ENCODE measurements around the gene SETDB2.
A peak's percentile ranks its signal among the peaks of the same experiment; 100 is the strongest.

Gene SETDB2

GRCh38 chr13:49472186-49472585, 28.1 kb downstream of the SETDB2 start:
- DNase-seq: no peak

DNA sequence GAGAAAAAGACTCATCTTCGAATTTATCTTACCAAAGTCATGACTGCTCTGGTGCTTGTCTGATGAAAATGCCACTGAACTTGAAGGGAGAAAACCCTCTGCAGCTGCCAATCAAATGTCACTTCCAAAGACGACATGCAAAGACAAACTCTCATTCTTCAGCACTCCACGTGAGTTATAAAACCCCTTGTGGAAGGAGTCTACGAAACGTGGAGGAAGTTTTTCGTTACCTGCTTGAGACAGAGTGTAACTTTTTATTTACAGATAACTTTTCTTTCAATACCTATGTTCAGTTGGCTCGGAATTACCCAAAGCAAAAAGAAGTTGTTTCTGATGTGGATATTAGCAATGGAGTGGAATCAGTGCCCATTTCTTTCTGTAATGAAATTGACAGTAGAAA, 32.5 kb downstream of the SETDB2 start:
- no peak for DNase-seq

- DNase-seq: no peak
Observed at GRCh38 chr13:49481788-49482187, 37.7 kb downstream of the SETDB2 start.

- no peak for DNase-seq
Observed at GRCh38 chr13:49488563-49488962, 44.5 kb downstream of the SETDB2 start.

DNA sequence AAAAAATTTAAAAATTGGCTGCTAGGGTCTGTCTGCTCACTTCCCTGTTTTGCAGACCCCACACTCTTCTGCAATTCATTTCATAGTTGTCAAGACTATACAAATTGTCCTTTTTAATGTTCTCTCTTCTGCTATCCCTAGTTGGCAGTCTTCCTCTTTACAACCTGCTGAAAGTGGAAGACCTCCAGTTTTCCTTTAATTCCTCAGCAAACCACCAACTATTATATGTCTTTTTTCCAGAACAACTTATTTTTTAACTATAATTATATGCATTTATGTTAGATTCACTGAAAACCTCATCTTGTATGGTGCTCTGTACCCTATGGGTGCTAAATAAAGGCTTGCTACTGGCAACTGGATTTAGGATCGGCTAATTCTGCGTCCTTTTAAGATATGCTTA, 50.6 kb downstream of the SETDB2 start:
- peak in 1 of 6 experiments; percentile 12 for DNase-seq

DNA sequence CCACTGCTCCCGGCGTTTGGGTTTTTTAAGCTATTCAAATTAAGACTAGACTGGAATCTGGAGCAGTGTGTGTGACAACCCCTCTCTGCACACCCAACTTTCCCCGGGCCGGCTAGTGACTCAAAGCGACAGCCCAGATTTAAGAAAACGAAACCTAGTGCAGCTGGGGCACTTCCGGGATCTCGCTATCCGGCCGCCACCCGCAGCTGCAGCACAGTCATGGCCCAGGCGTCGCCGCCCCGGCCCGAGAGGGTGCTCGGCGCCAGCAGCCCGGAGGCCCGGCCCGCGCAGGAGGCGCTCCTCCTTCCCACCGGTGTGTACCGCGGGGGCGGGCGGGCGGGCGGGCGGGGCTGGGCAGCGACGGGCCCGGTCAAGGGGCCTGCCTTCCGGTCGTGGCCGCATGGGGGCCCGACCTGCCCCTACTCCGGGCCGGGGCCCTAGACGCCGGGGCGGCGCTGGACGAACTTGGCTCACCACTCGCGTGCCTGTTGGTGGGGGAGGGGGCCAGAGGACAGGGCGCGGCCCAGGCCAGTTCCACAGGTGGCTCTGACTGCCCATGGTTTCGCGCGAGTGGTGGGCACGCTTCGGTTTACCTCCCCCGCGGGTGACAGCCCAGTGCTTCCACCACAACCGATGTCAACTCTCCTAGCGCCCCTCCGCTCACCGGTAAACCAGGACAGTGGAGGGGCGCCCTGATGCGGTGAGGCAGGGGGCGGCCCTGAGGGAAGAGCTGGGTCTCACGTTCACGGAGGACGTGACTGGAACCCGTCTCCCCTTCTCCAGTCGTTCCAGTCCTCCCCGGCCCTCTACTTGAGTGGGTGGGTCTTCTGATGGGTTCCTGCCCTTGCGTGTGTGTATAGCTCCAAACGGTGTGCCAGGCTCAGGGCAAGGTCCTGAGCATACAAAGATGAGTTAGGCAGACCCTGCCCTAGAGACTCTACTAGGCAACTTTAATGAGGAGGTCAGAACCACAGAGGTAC, 52.0 kb downstream of the SETDB2 start, which contains the start of gene PHF11:
PHF11 (plus strand) TSS at position 171 of the 980 bp plus-strand sequence; CDS start at position 220, 49 bp downstream.
- DNase-seq: peak; percentile 69 to 84 (median 76)

GRCh38 chr13:49496837-49497236, 52.8 kb downstream of the SETDB2 start:
- DNase-seq: peak; percentile 32 to 66 (median 53)

DNA sequence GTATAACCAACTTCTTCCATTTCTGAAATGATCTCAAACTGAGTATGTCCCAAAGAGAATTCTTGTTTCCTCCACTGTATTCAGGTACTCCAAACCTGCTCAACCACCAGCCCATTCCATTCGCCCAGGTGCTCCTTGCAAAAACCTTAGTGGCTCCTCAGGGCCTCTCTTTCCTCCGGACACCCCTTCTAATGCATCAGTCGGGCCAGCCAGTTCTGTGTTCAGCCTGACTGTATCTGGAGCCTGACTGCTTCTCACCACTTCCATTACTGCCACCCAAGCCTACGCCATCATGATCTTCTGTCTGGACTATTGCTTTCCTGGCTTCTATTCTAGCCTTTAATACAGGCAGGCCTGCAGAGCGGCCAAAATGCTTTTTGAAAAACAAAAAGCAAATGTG, 53.2 kb downstream of the SETDB2 start:
- DNase-seq: peak in 1 of 6 experiments; percentile 32

DNA sequence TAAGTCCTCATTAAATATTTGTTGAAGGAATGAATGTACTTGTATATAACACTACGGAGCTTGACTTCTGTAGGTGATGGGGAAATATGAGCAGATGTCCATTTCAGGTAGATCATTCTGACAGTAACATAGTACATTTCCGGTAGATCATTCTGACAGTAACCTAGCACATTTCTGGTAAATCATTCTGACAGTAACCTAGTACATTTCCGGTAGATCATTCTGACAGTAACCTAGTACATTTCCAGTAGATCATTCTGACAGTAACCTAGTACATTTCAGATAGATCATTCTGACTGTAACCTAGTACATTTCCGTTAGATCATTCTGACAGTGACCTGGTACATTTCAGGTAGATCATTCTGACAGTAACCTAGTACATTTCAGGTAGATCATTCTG, 54.1 kb downstream of the SETDB2 start:
- DNase-seq: no peak

- DNase-seq: no peak
Observed at GRCh38 chr13:49499889-49500660, 56.0 kb downstream of the SETDB2 start.

- no peak for DNase-seq
Observed at GRCh38 chr13:49502954-49503353, 58.9 kb downstream of the SETDB2 start.

GRCh38 chr13:49503951-49504350, 59.9 kb downstream of the SETDB2 start:
- DNase-seq: no peak

DNA sequence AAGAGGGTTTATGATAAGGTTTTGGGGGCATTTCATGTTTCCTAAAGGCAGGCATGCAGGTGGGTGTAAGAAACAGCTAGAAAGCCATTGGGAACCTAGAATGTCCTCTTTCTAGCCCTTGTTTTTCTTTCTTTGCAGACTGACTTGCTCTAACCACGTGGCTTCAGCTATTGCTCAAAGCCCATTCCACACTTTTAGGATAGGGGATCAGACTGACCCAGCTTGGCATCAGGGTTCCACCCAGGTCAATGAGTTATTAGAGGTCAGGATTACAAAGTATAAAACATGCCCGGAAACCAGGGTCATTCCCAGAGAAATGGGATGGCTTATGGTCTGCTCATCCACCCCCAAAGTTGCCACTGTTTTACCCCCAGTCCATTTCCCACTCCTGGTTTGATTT, 68.5 kb downstream of the SETDB2 start:
- DNase-seq: no peak

GRCh38 chr13:49516467-49516866, 72.4 kb downstream of the SETDB2 start:
- DNase-seq: no peak

DNA sequence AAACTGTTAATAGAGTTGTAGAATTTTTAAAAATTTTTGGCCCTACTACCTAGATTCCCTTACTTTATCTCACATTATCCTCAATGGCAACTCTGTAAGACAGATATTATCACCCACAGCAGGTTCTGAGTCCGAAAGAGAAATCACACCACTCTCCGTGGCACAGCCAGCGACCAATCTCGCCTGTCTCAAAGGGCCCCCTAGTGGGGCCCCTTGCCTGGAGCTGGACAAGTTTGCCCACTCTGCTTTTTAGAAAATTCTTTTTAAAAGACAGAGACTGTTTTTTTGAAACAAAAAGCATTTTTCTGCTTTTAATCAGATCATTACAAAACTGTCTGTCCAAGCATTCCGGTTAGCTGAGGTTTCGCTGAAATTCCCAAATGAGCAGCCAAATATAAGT, 73.4 kb downstream of the SETDB2 start:
- no peak for DNase-seq

DNA sequence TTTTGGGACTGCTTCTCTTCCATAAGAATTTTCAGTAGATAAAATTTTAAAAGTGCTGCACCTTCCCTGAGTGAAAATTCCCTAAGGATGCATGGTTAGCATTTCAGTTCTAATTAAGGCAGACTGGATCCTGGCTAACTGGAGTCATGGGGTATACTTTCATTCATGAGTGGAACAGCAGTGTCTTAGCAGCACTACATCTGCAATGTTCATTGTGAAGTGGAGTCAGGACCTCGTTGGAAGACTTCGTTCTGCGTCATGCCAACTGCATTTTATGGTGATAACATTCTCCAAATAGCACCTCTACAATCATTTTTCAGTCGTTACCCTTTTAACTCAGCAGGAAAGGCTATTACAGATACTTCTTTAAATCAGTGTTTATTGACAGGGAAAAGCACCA, 77.2 kb downstream of the SETDB2 start:
- no peak for DNase-seq

GRCh38 chr13:49524740-49525501, 80.8 kb downstream of the SETDB2 start:
- DNase-seq: no peak

GRCh38 chr13:49527123-49527522, 83.0 kb downstream of the SETDB2 start:
- no peak for DNase-seq

GRCh38 chr13:49528161-49528560, 84.1 kb downstream of the SETDB2 start:
- no peak for DNase-seq

- no peak for DNase-seq
Observed at GRCh38 chr13:49530457-49530856, 86.4 kb downstream of the SETDB2 start.

GRCh38 chr13:49532593-49532992, 88.5 kb downstream of the SETDB2 start:
- DNase-seq: no peak

GRCh38 chr13:49533011-49533410, 88.9 kb downstream of the SETDB2 start:
- DNase-seq: no peak
